SH-SY5Y (cell line): ENCODE measurements around the gene FCRL1.

ENCODE experiments used
- GATA2 ChIP-seq: IDR thresholded peaks from 2 replicates; pipeline ENCODE4 v1.6.1; 2011; ENCODE audit warnings: mild to moderate bottlenecking, low read depth, low read length
- GATA3 ChIP-seq: IDR thresholded peaks from 2 replicates; pipeline ENCODE4 v1.6.1; 2011; ENCODE audit warnings: low read depth, mild to moderate bottlenecking, low read length, moderate library complexity

- no peak for TF ChIP-seq GATA3
- no peak for TF ChIP-seq GATA2
Measured at GRCh38 chr1:157842939-157843338, 23.0 kb upstream of the FCRL1 start.
